HG02943 (cell line): ENCODE results near the gene C1QL3.

Source experiments
- ATAC-seq: cut with Tn5 transposase; IDR thresholded peaks from one replicate; pipeline ENCODE4 v1.9.1; 2021; ENCODE audit warnings: mild to moderate bottlenecking, low read depth, moderate library complexity; ENCODE audit not compliant: unreplicated experiment

The C1QL3 gene

DNA sequence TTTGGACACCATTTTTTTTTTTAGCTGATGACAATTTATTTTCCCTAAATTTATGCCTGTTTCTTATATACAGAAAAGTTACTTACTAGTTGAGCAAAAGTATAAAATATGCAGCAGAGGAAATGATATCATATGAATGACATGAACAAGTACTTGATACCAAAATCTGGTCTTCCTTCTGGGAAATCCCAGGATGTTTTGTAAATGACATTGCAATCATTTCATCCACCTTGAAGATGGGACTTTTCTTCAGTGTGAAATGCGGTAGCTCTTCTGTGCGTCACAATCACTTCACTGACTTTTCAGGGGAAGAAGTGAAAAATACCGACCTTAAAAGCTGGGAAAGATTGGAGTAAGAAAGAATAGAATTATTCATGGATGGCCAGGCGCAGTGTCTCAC, 23.8 kb downstream of the C1QL3 start:
- no peak for ATAC-seq

DNA sequence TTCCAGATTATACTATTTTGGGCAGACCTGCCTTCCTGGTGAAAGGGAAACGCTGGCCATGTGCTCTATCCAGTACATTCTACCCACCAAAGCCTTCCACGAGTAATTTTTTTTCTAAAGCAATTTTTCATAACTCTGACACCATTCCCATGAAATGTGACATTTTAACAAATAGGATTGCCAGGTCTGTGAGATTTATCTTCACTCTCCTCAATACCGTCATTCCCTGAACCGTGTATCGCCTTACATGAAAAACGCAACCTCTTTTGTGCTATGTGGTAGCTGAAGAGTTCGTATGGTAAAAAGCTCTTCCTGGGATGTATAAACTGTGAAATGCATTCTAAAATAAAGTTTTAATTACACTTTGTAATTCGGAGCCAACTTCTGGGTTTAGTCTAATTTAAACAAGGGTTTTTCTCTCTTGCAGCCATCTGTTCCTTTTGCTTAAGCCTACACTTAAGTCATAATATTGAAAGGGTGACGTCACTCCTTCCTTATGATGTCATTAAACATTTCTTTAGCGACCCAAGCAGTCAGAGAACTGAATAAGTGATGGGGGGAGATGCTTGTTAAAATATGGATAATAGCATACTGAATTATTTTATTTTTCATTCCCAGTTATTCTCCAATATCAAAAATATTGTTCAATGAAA, 27.7 kb downstream of the C1QL3 start:
- ATAC-seq = no peak

DNA sequence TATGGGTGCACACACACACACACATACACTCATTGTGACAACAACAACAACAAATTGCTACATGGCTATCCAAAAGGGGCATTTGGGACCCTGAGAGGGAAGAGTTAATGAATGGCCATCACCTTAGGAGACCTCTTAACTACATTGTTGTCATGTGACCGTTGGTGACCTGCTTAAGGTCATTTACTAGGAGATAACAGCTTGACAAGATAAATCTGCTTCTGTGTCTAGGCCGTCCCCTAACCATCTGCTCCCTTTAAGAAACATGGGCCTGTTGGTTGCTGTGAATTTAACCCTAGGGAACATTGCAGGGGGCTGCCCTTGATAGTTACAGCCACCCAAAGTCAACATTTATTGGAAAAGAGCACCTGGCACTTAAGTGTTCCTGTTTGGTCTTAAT, 29.7 kb downstream of the C1QL3 start:
- ATAC-seq = no peak

DNA sequence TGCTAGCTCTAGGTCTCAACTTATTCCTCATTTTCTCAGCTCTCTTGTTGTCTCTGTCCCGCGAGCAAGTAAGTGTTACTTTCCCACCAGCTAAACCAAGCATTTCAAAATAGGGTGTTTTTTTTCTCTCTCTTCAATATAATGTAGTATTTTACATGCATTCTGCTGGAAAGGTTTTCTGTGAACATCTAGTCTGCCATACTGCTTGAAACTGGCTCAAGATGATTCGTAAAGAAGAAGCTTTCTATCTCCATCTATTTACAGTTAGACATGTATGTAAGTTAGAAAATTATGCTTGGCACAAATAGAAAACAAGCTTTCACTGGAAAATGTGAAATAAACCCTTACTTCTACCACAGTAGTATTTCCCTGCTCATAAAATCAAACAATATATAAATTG, 31.2 kb downstream of the C1QL3 start:
- ATAC-seq = no peak

DNA sequence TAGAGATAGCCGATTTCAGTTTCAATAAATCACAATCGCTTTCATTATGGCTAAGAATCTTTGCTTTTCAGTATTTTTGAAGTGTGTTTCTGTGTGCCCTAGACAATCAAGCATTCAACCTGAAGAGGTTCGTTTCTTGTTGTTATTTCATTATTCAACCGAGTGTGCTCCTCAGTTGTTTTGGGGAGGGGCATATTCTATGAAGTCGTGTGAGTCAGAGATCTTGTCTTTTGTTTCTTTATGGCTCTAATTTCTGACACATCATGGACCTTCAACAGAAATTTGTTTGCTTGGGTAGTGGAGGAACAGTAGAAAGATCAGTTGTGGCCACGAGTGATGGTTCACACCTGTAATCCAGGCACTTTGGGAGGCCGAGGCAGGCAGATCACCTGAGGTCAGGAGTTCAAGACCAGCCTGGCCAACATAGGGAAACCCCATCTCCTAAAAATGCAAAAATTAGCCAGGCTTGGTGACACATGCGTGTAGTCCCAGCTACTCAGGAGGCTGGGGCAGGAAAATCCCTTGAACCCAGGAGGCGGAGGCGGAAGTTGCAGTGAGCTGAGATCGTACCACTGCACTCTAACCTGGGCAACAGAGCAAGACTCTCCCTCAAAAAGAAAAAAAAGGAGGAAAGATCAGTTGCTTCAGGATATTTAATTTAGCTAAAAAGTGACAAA, 38.3 kb downstream of the C1QL3 start:
- ATAC-seq = no peak

DNA sequence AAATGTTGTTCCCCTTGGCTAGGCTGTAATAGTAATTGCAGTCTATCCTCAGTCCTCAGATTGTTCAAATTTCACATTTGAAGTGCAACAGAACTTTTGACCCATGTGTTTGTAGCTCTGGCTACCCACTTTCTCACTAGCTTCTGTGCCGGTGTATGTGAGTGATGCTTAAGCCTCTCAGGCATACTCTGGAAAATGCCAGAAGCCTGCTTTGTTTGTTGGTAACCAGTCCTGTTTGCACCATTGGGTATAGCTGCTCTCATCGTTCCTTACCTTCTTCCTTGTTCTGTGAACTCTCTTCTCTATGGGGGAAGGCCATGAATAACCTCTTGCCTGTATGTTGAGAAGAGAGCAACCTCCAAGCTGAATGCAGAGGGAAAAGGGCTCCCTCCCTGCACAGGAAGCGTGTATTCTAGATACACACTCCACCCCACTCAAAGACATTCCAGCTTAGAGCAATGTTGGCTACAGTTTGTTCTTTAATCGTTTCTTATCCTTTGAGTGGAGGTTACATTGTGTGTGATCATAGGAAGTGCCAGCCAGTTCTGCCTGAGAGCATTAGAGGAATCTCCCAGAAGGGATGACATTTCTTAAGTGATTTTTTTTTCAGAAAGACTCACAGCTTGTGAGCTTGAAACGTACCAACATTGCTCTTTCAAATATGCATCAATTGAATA, 40.5 kb downstream of the C1QL3 start:
- ATAC-seq = no peak

DNA sequence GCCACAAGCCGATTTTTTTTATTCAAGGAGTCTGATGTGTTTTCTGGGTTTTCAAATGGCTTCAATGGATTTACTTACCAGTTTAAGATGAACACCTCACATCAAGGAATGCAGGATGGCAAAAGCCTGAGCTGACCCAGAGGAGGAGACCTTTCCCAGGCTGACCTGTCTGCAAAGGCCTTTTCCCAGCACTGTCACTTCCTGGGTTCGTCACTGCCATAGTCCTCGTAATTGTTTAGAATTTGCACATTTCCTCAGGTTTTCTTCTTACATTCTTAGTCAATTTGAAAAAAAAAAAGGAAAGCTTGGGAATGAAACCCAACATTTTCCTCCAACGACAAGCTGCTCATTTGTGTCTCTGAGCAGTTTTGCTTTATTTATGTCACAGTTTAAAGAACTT, 42.9 kb downstream of the C1QL3 start:
- no peak for ATAC-seq

DNA sequence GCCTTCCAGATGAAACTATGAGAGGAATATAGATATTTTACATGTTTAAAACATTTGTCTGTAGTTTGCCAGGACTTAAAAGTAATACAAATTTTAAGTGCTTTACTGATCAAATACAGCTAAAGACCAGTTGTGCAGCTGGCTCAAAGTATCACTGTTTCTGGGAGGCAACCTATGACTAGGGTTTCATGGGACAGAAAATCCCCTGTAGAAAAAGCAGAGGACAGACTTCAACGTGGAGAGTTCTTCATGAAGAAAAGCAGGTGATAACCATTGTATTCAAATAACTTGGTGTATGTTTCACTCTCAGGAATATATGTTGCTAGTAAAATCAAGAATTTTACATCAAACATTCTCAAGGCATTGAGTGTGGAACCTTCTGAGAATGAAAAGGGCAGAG, 43.9 kb downstream of the C1QL3 start:
- no peak for ATAC-seq

DNA sequence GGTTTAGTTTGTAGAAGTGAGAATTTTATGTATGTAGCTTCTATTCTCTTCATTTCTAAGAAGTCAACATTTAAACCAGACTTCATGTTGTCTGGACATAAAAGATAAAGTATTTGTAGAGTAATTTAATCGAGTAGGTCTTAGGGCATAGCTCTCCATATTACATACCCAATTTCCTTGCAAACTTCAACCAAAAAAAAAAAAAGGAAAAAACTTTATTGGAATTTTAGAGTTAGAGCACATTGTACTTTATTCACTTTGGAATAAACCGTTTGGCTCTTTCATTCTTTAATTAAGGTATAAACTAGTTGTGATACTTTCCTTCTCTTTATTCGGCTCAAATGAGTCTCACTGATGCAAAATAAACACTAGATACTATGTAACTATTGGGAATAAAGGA, 48.9 kb downstream of the C1QL3 start:
- no peak for ATAC-seq

DNA sequence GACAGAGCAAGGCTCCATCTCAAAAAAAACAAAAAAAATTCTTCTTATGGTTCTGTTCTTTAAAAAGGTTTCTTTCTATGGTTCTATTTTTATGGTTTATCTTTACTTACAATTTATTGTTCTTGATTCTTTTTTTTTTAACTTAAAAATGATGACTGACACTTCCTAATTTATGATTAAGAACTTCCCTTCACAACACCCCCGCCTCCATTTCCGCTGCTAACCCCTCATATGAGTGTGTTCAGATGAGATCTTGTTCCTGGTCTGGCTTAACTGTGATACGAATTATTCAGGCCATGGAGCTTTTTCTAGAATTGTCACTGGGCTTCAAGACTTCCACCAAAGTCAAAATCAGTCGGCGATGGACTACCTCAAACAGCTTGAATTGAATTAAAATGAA, 50.9 kb downstream of the C1QL3 start:
- ATAC-seq = no peak

DNA sequence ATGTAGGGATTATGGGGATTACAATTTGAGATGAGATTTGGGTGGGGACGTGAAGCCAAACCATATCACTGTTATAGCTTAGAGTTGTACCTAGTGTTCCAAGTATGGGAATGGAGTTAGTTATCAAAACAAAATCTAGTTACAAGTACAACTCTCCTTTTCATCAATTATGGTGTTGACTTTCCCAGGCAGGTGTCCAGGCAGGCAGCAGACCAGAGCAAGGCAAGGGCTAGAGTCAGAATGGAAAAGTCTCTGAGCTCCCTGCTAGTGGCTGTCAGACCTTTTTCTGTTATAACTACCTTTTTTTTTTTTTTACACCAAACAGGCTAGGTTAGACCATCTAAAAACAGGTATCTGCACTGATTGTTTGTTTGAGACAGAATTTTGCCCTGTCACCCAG, 55.7 kb downstream of the C1QL3 start:
- no peak for ATAC-seq
